ENCODE results near the gene SLC25A51.

Gene SLC25A51

GRCh38 chr9:37925786-37926736 is 22.1 kb upstream of the SLC25A51 start:
- H3K27ac ChIP-seq (ENCODE audit: low read depth, low read length), result no peak overlapping the region
- H3K4me1 ChIP-seq (ENCODE audit: control insufficient read depth in 1 of 2, insufficient read depth in 2 of 2, low read length in 2 of 2), result peaks cover 25 to 34% of the 10 kb centered on the region in 2 donors
- no peak overlapping the region for H3K9ac ChIP-seq (ENCODE audit: low read depth in 1 of 2, low read length in 2 of 2)
- no peaks in the 10 kb centered on the region for H3K9me3 ChIP-seq (ENCODE audit: control insufficient read depth in 1 of 2, low read length in 2 of 2)
- peaks cover 0 to 2% of the 10 kb centered on the region in 2 donors for H3K36me3 ChIP-seq (ENCODE audit: control insufficient read depth in 1 of 2, insufficient read depth in 2 of 2, low read length in 2 of 2)
- no peak overlapping the region for H3K4me3 ChIP-seq (ENCODE audit: low read depth in 1 of 2, low read length in 2 of 2)
- no peaks in the 10 kb centered on the region for H3K27me3 ChIP-seq (ENCODE audit: control insufficient read depth in 1 of 2, insufficient read depth in 2 of 2, low read length in 2 of 2)

- no peak overlapping the region for H3K4me3 ChIP-seq (ENCODE audit: low read depth in 1 of 2, low read length in 2 of 2)
- no peaks in the 10 kb centered on the region for H3K27me3 ChIP-seq (ENCODE audit: control insufficient read depth in 1 of 2, insufficient read depth in 2 of 2, low read length in 2 of 2)
- no peak overlapping the region for H3K27ac ChIP-seq (ENCODE audit: low read depth, low read length)
- peaks cover 25 to 34% of the 10 kb centered on the region in 2 donors for H3K4me1 ChIP-seq (ENCODE audit: control insufficient read depth in 1 of 2, insufficient read depth in 2 of 2, low read length in 2 of 2)
- no peak overlapping the region for H3K9ac ChIP-seq (ENCODE audit: low read depth in 1 of 2, low read length in 2 of 2)
- H3K9me3 ChIP-seq (ENCODE audit: control insufficient read depth in 1 of 2, low read length in 2 of 2), result no peaks in the 10 kb centered on the region
- H3K36me3 ChIP-seq (ENCODE audit: control insufficient read depth in 1 of 2, insufficient read depth in 2 of 2, low read length in 2 of 2), result peaks cover 0 to 2% of the 10 kb centered on the region in 2 donors
Measured at GRCh38 chr9:37925006-37925405, 21.1 kb upstream of the SLC25A51 start.

- Histone ChIP-seq H3K4me1 (ENCODE audit: control insufficient read depth in 1 of 2, insufficient read depth in 2 of 2, low read length in 2 of 2) (peaks cover 25 to 34% of the 10 kb centered on the region in 2 donors), H3K9ac (ENCODE audit: low read depth in 1 of 2, low read length in 2 of 2) (no peak overlapping the region), H3K9me3 (ENCODE audit: control insufficient read depth in 1 of 2, low read length in 2 of 2) (no peaks in the 10 kb centered on the region)
Measured at GRCh38 chr9:37924538-37924937, 20.6 kb upstream of the SLC25A51 start.

GRCh38 chr9:37923796-37924427 is 20.0 kb upstream of the SLC25A51 start:
- H3K27ac ChIP-seq (ENCODE audit: low read depth, low read length), result no peak overlapping the region
- no peaks in the 10 kb centered on the region for H3K9me3 ChIP-seq (ENCODE audit: control insufficient read depth in 1 of 2, low read length in 2 of 2)
- H3K4me1 ChIP-seq (ENCODE audit: control insufficient read depth in 1 of 2, insufficient read depth in 2 of 2, low read length in 2 of 2), result peaks cover 25 to 34% of the 10 kb centered on the region in 2 donors

More at GRCh38 chr9:37924538-37924937, 20.6 kb upstream of the SLC25A51 start:
- Histone ChIP-seq H3K27me3 (ENCODE audit: control insufficient read depth in 1 of 2, insufficient read depth in 2 of 2, low read length in 2 of 2) (no peaks in the 10 kb centered on the region), H3K4me3 (ENCODE audit: low read depth in 1 of 2, low read length in 2 of 2) (no peak overlapping the region), H3K27ac (ENCODE audit: low read depth, low read length) (no peak overlapping the region), H3K36me3 (ENCODE audit: control insufficient read depth in 1 of 2, insufficient read depth in 2 of 2, low read length in 2 of 2) (peaks cover 0 to 5% of the 10 kb centered on the region in 2 donors)

GRCh38 chr9:37923118-37923795 is 19.3 kb upstream of the SLC25A51 start:
- Histone ChIP-seq H3K9ac (ENCODE audit: low read depth in 1 of 2, low read length in 2 of 2) (no peak overlapping the region), H3K4me3 (ENCODE audit: low read depth in 1 of 2, low read length in 2 of 2) (no peak overlapping the region), H3K27ac (ENCODE audit: low read depth, low read length) (no peak overlapping the region), H3K9me3 (ENCODE audit: control insufficient read depth in 1 of 2, low read length in 2 of 2) (no peaks in the 10 kb centered on the region), H3K36me3 (ENCODE audit: control insufficient read depth in 1 of 2, insufficient read depth in 2 of 2, low read length in 2 of 2) (peaks cover 4 to 12% of the 10 kb centered on the region in 2 donors), H3K4me1 (ENCODE audit: control insufficient read depth in 1 of 2, insufficient read depth in 2 of 2, low read length in 2 of 2) (peaks cover 23 to 34% of the 10 kb centered on the region in 2 donors), H3K27me3 (ENCODE audit: control insufficient read depth in 1 of 2, insufficient read depth in 2 of 2, low read length in 2 of 2) (no peaks in the 10 kb centered on the region)

More at GRCh38 chr9:37923796-37924427, 20.0 kb upstream of the SLC25A51 start:
- H3K4me3 ChIP-seq (ENCODE audit: low read depth in 1 of 2, low read length in 2 of 2), result no peak overlapping the region
- no peaks in the 10 kb centered on the region for H3K27me3 ChIP-seq (ENCODE audit: control insufficient read depth in 1 of 2, insufficient read depth in 2 of 2, low read length in 2 of 2)
- H3K9ac ChIP-seq (ENCODE audit: low read depth in 1 of 2, low read length in 2 of 2), result no peak overlapping the region
- H3K36me3 ChIP-seq (ENCODE audit: control insufficient read depth in 1 of 2, insufficient read depth in 2 of 2, low read length in 2 of 2), result peaks cover 3 to 6% of the 10 kb centered on the region in 2 donors

- Histone ChIP-seq H3K27ac (ENCODE audit: low read depth, low read length) (no peak overlapping the region), H3K9ac (ENCODE audit: low read depth in 1 of 2, low read length in 2 of 2) (no peak overlapping the region), H3K4me3 (ENCODE audit: low read depth in 1 of 2, low read length in 2 of 2) (no peak overlapping the region), H3K27me3 (ENCODE audit: control insufficient read depth in 1 of 2, insufficient read depth in 2 of 2, low read length in 2 of 2) (no peaks in the 10 kb centered on the region), H3K9me3 (ENCODE audit: control insufficient read depth in 1 of 2, low read length in 2 of 2) (no peaks in the 10 kb centered on the region), H3K4me1 (ENCODE audit: control insufficient read depth in 1 of 2, insufficient read depth in 2 of 2, low read length in 2 of 2) (peaks cover 15 to 27% of the 10 kb centered on the region in 2 donors), H3K36me3 (ENCODE audit: control insufficient read depth in 1 of 2, insufficient read depth in 2 of 2, low read length in 2 of 2) (peaks cover 4 to 19% of the 10 kb centered on the region in 2 donors)
Measured at GRCh38 chr9:37922363-37923117, 18.6 kb upstream of the SLC25A51 start.

GRCh38 chr9:37921546-37922300 is 17.8 kb upstream of the SLC25A51 start:
- no peak overlapping the region for H3K27ac ChIP-seq (ENCODE audit: low read depth, low read length)
- no peaks in the 10 kb centered on the region for H3K27me3 ChIP-seq (ENCODE audit: control insufficient read depth in 1 of 2, insufficient read depth in 2 of 2, low read length in 2 of 2)
- H3K9me3 ChIP-seq (ENCODE audit: control insufficient read depth in 1 of 2, low read length in 2 of 2), result no peaks in the 10 kb centered on the region
- H3K36me3 ChIP-seq (ENCODE audit: control insufficient read depth in 1 of 2, insufficient read depth in 2 of 2, low read length in 2 of 2), result peaks cover 4 to 23% of the 10 kb centered on the region in 2 donors
- H3K9ac ChIP-seq (ENCODE audit: low read depth in 1 of 2, low read length in 2 of 2), result no peak overlapping the region
- H3K4me3 ChIP-seq (ENCODE audit: low read depth in 1 of 2, low read length in 2 of 2), result no peak overlapping the region
- H3K4me1 ChIP-seq (ENCODE audit: control insufficient read depth in 1 of 2, insufficient read depth in 2 of 2, low read length in 2 of 2), result peaks cover 10 to 21% of the 10 kb centered on the region in 2 donors

GRCh38 chr9:37921168-37921510 is 17.2 kb upstream of the SLC25A51 start:
- H3K27me3 ChIP-seq (ENCODE audit: control insufficient read depth in 1 of 2, insufficient read depth in 2 of 2, low read length in 2 of 2), result no peaks in the 10 kb centered on the region
- peaks cover 10 to 17% of the 10 kb centered on the region in 2 donors for H3K4me1 ChIP-seq (ENCODE audit: control insufficient read depth in 1 of 2, insufficient read depth in 2 of 2, low read length in 2 of 2)
- H3K9me3 ChIP-seq (ENCODE audit: control insufficient read depth in 1 of 2, low read length in 2 of 2), result no peaks in the 10 kb centered on the region
- H3K27ac ChIP-seq (ENCODE audit: low read depth, low read length), result no peak overlapping the region
- no peak overlapping the region for H3K9ac ChIP-seq (ENCODE audit: low read depth in 1 of 2, low read length in 2 of 2)
- H3K36me3 ChIP-seq (ENCODE audit: control insufficient read depth in 1 of 2, insufficient read depth in 2 of 2, low read length in 2 of 2), result peaks cover 4 to 23% of the 10 kb centered on the region in 2 donors
- H3K4me3 ChIP-seq (ENCODE audit: low read depth in 1 of 2, low read length in 2 of 2), result no peak overlapping the region
